Posterior cingulate gyrus (tissue), 11 donors: ENCODE measurements around the gene TNS1.
A peak's percentile ranks its signal among the peaks of the same experiment; 100 is the strongest.

Experiments
- DNase-seq, 10 donors: peaks; one replicate each; pipeline versions ENCODE4 v3.0.0 to v3.0.0-alpha.2; 2020 to 2021; ENCODE audit warnings: mixed read lengths in 3 of 10
- intact Hi-C: fragments of 100-400 bp; cut with DNase I; formaldehyde crosslinking; loops from one replicate; pipeline ENCODE4 v1.15.1; 2023

The TNS1 gene

DNA sequence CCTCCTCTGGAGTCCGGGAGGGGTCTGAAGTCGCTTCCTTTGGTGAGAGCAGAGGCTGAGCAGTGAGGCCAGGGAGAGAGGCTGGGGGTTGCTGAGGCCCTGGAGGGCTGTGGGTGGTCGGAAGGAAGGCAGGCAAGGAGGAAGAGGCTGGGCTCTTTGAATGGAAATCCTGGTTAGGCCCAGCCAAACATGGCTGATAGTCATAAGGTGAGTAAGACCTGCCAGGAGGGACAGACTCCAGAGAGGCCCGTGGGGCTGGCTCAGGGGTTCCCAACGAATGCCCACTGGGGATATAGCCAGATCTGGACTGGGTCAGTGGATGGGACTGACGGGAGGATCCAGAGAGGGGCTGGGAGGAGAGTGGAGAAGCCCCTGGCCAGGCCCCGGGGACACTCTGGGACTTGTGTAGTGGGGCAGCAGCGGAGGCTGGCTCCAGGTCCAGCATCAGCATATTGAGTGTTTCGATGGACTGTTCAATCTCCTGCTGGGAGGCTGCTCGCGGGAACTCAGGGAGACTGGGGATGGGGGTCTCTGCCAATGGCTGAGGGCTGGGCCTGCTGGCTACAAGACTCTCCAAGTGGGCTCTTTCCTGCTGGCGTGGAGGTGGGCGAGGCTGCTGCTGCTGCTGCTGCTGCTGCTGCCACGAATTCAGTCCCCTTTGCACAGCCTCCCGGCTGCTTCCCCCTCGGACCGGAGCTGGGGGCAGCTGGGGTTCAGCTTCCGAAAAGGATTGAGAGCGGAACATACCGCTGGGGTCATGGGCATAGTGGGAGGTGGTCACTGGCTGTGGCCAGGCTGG, 155.0 kb downstream of the TNS1 start:
- intact Hi-C loops, result no loop called here
- DNase-seq, result peak in 2 of 10 donors; percentile 76 to 77

DNA sequence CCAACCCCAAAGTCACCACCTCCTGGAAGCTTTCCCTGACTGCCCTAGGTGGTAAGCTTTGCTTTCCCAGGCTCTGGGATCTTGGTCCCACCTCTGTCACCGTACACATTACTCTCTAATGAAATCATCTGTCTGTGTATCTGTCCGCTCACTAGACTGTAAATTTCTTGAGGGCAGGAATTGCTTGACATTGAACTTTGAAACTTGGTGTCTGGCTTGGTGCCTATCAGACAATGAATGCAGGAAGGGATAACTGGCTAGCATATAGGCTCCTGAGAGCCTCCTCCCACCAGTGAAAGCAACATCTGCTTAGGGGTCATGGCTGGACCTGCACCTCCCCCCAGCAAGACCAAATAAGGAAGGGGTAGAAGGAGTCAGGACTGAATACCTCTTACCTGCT, 155.7 kb downstream of the TNS1 start:
- intact Hi-C loops, result no loop called here
- no peak for DNase-seq

DNA sequence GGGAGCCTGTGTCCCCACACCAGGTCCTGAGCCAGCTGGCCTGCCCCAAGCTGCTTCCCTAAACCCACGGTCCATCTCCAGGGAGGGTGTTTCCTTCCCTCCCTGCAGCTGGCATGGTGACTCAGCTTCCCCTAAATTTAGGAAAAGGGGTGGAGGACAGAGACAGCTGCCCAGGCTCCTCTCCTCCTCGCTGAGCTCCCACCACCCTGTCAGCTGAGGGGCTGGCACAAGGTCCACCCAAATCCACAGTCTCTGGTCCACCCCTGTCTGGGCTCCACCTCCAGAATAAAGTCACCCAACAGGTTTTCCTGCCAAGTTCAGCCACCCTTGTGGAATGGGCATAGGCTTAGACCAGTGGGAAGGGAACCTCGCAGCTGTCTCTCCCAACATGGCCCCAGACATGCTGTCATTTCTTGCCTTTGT, 156.5 kb downstream of the TNS1 start:
- DNase-seq, result peak in 3 of 10 donors; percentile 10 to 58 (median 57)
- intact Hi-C loops, result no loop called here

- DNase-seq, result no peak
- intact Hi-C loops, result no loop called here
Measured at GRCh38 chr2:217845301-217845700, 157.5 kb downstream of the TNS1 start.

GRCh38 chr2:217844696-217845095, 158.1 kb downstream of the TNS1 start:
- no peak for DNase-seq
- intact Hi-C loops, result no loop called here

DNA sequence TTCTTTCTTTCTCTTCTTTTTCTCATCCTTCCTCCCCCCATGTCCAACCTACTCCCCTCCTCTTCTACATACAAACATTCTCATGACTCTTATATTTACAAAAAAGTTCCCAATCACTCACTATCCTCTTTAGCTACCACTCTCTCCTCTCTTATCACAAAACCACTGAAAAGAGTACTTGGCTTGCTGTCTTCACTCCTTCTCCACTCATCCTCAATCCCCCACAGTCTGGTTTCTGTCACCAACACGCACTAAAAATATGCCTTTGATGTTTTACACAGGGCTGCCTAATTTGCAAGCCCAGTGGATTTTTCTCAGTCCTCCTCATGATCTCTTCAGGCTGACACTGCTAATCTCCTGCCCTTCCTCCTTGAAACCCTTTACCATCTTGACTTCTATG, 159.5 kb downstream of the TNS1 start:
- intact Hi-C loops, result no loop called here
- DNase-seq, result no peak

- peak in 1 of 10 donors; percentile 27 for DNase-seq
- intact Hi-C loops, result no loop called here
Measured at GRCh38 chr2:217842017-217842416, 160.8 kb downstream of the TNS1 start.

GRCh38 chr2:217840522-217840921, 162.3 kb downstream of the TNS1 start:
- DNase-seq, result peak in 1 of 10 donors; percentile 72
- intact Hi-C loops, result no loop called here

DNA sequence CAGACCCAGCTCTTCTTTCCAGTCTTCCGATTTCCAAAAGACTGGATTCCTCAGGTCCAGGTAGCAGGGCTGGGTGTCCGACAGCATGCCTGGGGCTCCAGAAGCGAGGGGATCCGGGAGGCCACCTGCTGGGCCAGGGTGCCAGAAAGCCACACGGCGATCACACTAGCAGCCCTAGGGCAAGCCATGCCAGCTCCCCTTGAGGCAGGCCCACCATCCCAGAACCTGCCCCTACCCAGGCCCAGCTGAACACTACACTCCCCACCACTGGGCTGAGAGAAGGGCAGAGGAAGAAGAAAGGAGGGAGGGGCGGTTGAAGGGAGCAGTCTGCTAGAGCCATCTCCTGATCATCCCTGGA, 163.1 kb downstream of the TNS1 start:
- intact Hi-C loops, result no loop called here
- peak in 2 of 10 donors; percentile 39 to 56 for DNase-seq

DNA sequence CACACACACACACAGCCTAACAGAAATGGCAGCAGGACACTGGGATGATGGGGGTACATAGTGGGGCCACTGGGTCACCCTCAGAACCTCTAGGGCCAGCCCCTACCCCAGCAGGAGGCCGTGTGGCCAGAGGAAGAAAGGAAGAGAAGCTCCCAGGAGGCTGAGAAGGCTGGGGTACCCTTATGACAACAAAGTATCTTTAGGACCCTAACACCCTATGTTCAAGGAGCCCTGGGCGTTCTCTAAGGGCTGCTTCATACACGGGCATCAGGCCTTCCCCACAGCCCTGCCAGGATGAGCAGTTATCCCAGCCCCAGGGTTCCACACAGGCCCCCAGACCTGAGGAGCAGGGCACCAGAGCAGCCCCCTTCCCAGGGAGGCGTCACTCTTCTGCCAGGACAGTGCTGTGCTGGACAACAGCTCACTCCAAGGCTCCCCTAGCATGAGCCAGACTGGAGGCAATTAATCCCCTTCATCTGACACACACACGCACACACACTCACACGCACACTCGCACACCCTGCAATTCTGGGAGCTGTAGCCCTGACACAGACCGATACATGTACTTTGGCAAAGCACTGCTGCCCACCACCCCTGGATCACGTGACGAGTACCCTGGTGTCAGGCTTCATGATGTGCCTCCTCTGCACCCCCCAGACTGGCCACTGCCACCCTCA, 163.6 kb downstream of the TNS1 start:
- peak in 2 of 10 donors; percentile 62 to 78 for DNase-seq
- intact Hi-C loops, result no loop called here

DNA sequence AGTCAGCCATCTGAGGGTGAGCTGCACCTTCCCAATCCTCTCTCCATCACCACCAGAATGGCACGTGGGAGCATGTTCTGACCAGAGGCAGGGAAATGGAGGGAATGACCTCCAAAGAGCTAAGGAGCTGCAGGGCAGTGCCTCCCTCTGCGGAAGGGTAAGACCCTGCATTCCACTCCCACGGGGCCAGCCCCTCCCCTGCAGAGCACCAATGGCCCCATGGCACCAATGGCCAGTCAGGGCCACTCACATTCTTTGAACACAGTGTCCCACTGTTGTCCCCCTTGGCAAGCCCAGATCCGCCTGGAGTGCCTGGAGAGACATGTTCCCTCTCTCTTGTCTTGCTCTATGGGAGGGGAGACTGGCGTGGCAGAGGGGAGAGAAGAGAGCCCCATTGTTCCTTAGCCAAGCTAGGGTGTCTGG, 164.4 kb downstream of the TNS1 start:
- intact Hi-C loops, result no loop called here
- peak; percentile 65 to 96 (median 80) for DNase-seq

GRCh38 chr2:217837530-217837929, 165.3 kb downstream of the TNS1 start:
- DNase-seq, result peak in 1 of 10 donors; percentile 24
- intact Hi-C loops, result no loop called here

GRCh38 chr2:217836901-217837491, 165.8 kb downstream of the TNS1 start:
- intact Hi-C loops, result no loop called here
- peak; percentile 48 to 95 (median 77) for DNase-seq

DNA sequence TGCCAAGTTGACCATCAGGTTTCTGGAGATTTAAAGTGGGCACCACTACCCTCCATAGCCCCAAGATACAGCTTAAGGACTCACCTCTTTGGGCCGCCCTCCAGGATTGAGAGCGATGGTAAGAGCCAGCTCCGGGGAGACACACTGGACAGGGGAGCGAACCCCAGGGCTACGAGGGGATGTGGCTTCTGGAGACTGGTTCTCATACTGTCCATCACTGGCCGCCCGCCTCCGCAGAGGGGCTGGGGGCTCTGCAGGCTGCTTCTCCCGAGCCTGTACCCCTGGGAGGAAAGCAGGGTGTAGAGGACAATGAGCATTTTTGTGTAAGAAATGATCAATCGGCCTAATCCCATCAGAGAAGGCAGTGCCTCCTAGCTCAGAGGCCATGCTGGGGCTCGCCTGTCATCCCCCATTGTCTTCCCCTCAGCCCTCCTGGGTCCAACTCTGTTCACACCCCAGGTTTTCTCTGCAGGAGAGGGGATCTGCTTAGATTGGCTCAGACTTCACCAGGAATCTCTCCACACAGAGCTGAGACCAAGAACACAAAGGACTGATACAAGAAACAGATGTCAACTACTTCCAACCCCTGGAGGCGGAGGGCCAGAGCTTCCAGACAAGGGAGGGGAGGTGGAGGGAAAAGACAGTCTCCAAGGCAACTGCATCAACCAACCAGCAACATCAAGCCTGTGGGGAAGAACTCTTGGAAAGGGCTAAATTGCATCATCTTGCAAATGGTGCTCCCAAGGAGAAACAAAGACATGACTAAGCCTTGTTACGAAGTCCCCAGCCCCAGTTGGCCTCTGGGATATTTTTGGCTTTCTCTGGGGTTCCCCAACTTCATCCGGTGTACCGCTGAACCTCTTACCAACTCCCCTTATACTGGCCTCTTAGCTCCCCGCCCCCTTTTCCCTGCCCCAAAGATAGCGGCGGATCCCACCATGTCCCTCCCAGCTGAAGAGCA, 166.6 kb downstream of the TNS1 start:
- intact Hi-C loops, result no loop called here
- peak in 1 of 10 donors; percentile 79 for DNase-seq

DNA sequence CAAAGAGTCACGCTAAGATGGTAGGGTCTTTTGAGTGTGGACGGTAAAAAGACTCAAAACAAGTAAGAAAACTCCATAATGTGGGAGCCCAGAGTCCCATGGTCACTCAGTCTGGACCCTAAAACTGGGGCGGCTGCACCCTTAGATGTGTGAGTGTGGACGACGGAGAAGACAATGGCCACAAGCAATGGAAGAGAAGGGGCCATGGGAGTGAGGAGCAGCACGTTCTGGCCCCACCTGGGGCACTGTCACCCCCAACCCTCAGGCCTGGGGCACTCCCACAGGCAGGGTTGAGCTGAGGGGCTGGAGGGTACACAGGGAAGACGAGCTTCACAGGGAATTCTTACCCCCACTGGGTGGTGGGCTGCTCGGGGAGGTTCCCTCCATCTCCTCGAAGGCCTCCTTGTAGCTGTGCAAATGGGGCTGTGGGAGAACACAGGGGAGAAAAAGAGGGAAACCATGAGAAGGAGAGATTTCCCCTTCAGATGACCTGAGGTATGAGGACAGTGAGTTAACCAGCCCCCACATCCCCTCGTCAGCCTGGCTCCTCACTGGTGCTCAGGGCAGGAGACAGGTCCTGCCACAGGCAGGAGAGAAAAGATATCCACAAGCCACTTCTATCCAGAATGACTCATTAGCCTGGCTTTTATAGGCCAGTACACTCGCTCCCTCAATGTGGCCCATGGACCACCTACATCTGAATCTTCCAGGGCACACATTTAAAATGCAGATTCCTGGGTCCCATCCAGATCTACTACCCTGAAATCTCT, 167.9 kb downstream of the TNS1 start:
- intact Hi-C loops, result no loop called here
- peak in 1 of 10 donors; percentile 32 for DNase-seq

DNA sequence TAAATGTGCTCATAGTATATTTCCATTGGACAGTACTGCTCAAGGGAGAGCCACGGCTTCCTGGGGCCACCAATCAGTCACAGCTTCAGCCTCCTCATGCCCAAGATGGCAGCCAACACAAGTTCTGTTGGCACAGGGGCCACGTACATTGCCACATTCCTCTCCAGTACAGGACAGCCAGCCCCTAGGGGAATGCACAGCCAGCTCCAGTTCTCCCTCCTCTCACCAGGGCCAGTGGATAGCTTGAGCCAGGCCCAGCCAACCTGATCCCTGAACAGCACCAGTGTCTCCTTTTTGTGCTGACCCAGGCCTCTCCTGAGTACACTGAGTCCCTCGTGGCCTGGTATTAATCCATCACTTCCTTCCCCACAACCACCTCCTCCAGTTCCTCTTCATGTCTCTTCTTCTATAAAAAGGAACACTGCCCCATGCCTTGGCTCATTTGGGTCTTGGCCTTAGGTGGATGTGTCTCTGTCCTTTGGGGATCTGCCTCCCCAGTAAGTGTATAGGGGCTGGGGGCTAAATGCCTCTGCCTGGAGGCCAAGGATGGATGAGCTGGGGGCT, 168.7 kb downstream of the TNS1 start:
- intact Hi-C loops, result no loop called here

DNA sequence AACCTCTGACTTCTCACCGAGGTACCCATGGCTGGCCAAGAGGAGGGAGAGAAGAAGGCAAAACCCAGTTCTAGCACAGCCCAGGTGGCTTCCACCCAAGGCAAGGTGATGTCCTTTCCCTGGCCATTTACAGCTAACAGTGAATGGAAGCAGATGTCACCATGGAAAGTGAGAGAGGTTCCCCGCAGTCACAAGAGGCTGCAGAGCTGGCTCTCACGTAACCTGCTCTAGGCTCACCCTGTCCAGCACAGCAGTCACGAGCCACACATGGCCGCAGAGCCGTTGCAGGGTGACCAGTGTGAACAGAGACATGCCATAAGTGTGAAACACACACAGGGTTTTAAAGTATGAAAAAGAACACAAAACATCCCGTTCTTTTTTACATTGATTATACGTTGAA, 169.4 kb downstream of the TNS1 start:
- peak in 1 of 10 donors; percentile 73 for DNase-seq
- intact Hi-C loops, result no loop called here

More for the DNA sequence above, 168.7 kb downstream of the TNS1 start:
- DNase-seq, result peak in 1 of 10 donors; percentile 63

- intact Hi-C loops, result no loop called here
- DNase-seq, result peak in 1 of 10 donors; percentile 76
Measured at GRCh38 chr2:217832987-217833386, 169.8 kb downstream of the TNS1 start.

GRCh38 chr2:217832115-217832514, 170.7 kb downstream of the TNS1 start:
- DNase-seq, result peak in 1 of 10 donors; percentile 30
- intact Hi-C loops, result no loop called here
